Hepatocyte (in vitro differentiated cells): ENCODE results near the gene NHERF1.

ENCODE experiments used
- CTCF ChIP-seq: fragments of 200-600 bp; sonication (generic); IDR thresholded peaks from 2 replicates; pipeline ENCODE4 v1.5.1; 2016; ENCODE audit warnings: antibody characterized with exemption, mild to moderate bottlenecking; ENCODE audit not compliant: poor library complexity
- EZH2 ChIP-seq: fragments of 200-600 bp; sonication (generic); IDR thresholded peaks from 2 replicates; pipeline ENCODE4 v1.6.1; 2016; ENCODE audit warnings: antibody characterized with exemption, mild to moderate bottlenecking, borderline replicate concordance
- EZH2phosphoT487 ChIP-seq: fragments of 200-600 bp; sonication (generic); IDR thresholded peaks from one replicate; pipeline ENCODE4 v1.6.1; 2018; ENCODE audit warnings: antibody characterized with exemption, mild to moderate bottlenecking, low read depth, moderate library complexity; ENCODE audit not compliant: unreplicated experiment, severe bottlenecking

DNA sequence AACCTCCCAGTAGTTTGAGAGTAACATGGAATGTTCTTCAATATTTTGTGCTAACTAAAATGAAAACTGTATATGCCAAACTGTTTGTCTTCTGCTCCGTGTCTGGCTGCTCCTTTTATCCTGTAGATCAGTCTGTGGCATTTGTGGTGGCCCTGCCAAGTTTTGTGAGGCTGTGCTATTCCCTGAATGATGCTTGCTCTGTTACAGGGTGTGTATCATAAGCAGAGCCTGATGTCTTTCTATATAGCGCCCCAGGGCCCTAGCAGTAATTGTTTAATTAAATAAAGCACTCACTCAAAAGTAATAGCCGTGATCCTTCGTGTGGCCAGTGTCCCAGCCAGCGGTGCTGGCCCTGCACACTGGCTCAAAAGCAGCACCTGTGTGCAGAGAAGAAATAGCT is 55.5 kb downstream of the NHERF1 start:
- TF ChIP-seq CTCF (no peak), EZH2 (no peak), EZH2phosphoT487 (no peak)
